Hepatocyte (in vitro differentiated cells): Measurements from ENCODE around the gene CPVL. TPM values are rescaled to one million over a fixed set of nuclear protein-coding genes. Genes with fewer than 3 reads are reported as not detected.

Experiments used
- DNase-seq: peaks from one replicate; pipeline ENCODE4 v3.0.0-alpha.2; 2016; ENCODE audit warnings: low spot score
- H2AFZ ChIP-seq: fragments of 200-600 bp; sonication (generic); 2 replicates; pipeline ENCODE4 v1.6.0; 2016; ENCODE audit warnings: antibody characterized with exemption, mild to moderate bottlenecking
- H3K27ac ChIP-seq: fragments of 200-600 bp; sonication (generic); 2 replicates; pipeline ENCODE4 v1.5.1; 2016; ENCODE audit warnings: mild to moderate bottlenecking
- H3K27me3 ChIP-seq: fragments of 200-600 bp; sonication (generic); 2 replicates; pipeline ENCODE4 v1.6.1; 2016
- H3K36me3 ChIP-seq: fragments of 200-600 bp; sonication (generic); replicated peaks from 2 replicates; pipeline ENCODE4 v1.5.1; 2016; ENCODE audit warnings: low read depth; ENCODE audit not compliant: insufficient read depth
- H3K4me1 ChIP-seq: fragments of 200-600 bp; sonication (generic); 2 replicates; pipeline ENCODE4 v1.5.1; 2016; ENCODE audit warnings: mild to moderate bottlenecking, moderate library complexity; ENCODE audit not compliant: insufficient read depth
- H3K4me2 ChIP-seq: fragments of 200-600 bp; sonication (generic); 2 replicates; pipeline ENCODE4 v1.6.0; 2016
- H3K4me3 ChIP-seq: fragments of 200-600 bp; sonication (generic); 2 replicates; pipeline ENCODE4 v1.5.1; 2016; ENCODE audit warnings: mild to moderate bottlenecking
- H3K79me2 ChIP-seq: fragments of 200-600 bp; sonication (generic); 2 replicates; pipeline ENCODE4 v1.6.0; 2017; ENCODE audit warnings: mild to moderate bottlenecking
- H3K9me2 ChIP-seq: fragments of 200-600 bp; sonication (generic); replicated peaks from 2 replicates; pipeline ENCODE4 v1.6.0; 2017; ENCODE audit warnings: mild to moderate bottlenecking; ENCODE audit not compliant: insufficient read depth
- H3K9me3 ChIP-seq: fragments of 200-600 bp; sonication (generic); 2 replicates; pipeline ENCODE4 v1.5.1; 2016; ENCODE audit warnings: low read depth, mild to moderate bottlenecking
- H4K20me1 ChIP-seq: fragments of 200-600 bp; sonication (generic); 2 replicates; pipeline ENCODE4 v1.6.0; 2016; ENCODE audit warnings: mild to moderate bottlenecking; ENCODE audit not compliant: insufficient read depth, poor library complexity, severe bottlenecking
- CTCF ChIP-seq: fragments of 200-600 bp; sonication (generic); IDR thresholded peaks from 2 replicates; pipeline ENCODE4 v1.5.1; 2016; ENCODE audit warnings: antibody characterized with exemption, mild to moderate bottlenecking; ENCODE audit not compliant: poor library complexity
- EZH2 ChIP-seq: fragments of 200-600 bp; sonication (generic); IDR thresholded peaks from 2 replicates; pipeline ENCODE4 v1.6.1; 2016; ENCODE audit warnings: antibody characterized with exemption, mild to moderate bottlenecking, borderline replicate concordance
- EZH2phosphoT487 ChIP-seq: fragments of 200-600 bp; sonication (generic); IDR thresholded peaks from one replicate; pipeline ENCODE4 v1.6.1; 2018; ENCODE audit warnings: antibody characterized with exemption, mild to moderate bottlenecking, low read depth, moderate library complexity; ENCODE audit not compliant: unreplicated experiment, severe bottlenecking
- WGBS: methylation state at CpG from one replicate; pipeline ENCODE4 v1.1.6; 2016; ENCODE audit warnings: low lambda C conversion rate; ENCODE audit errors: missing lambda C conversion rate; 5-methylcytosine and 5-hydroxymethylcytosine counted together
- polyA plus RNA-seq: library from polyadenylated mRNA; unstranded; fragments of >200 nt; fragmentation: Nextera tagmentation; extraction: Ambion mirVana; gene quantifications from 2 replicates; pipeline ENCODE4 v1.2.1, GENCODE V29; 2016
- total RNA-seq: library from RNA; depleted of rRNA; stranded (reverse); fragments of >200 nt; gene quantifications from 2 replicates; pipeline ENCODE4 v1.2.3, GENCODE V29; 2014

CPVL gene
- total and polyA plus RNA-seq, 2 experiments from 2014 or later, result 26.2 to 36.3 TPM

- H3K4me3 ChIP-seq, result no peak overlapping the region
- no peaks in the 10 kb centered on the region for H3K36me3 ChIP-seq
- no peaks in the 10 kb centered on the region for H3K79me2 ChIP-seq
- H3K9me3 ChIP-seq, result no peaks in the 10 kb centered on the region
- H2AFZ ChIP-seq, result no peak overlapping the region
- 77% methylated on average over 2 of the region's 2 CpGs for WGBS
- DNase-seq, result no peak
- H4K20me1 ChIP-seq, result no peaks in the 10 kb centered on the region
- H3K27ac ChIP-seq, result no peak overlapping the region
- no peaks in the 10 kb centered on the region for H3K9me2 ChIP-seq
- H3K27me3 ChIP-seq, result no peaks in the 10 kb centered on the region
- no peaks in the 10 kb centered on the region for H3K4me1 ChIP-seq
- H3K4me2 ChIP-seq, result no peak overlapping the region
- TF ChIP-seq CTCF (no peak), EZH2phosphoT487 (no peak), EZH2 (no peak)
These were observed 105.8 kb downstream of the CPVL start for GRCh38 chr7:29040579-29040925.

- DNase-seq, result no peak
- TF ChIP-seq EZH2, result no peak
- TF ChIP-seq EZH2phosphoT487, result no peak
- no peak for TF ChIP-seq CTCF
- Histone ChIP-seq H3K4me3 (no peak overlapping the region), H3K27ac (no peak overlapping the region), H3K36me3 (no peaks in the 10 kb centered on the region), H3K9me3 (no peaks in the 10 kb centered on the region), H3K27me3 (no peaks in the 10 kb centered on the region), H3K79me2 (no peaks in the 10 kb centered on the region), H3K4me1 (no peaks in the 10 kb centered on the region), H4K20me1 (no peaks in the 10 kb centered on the region), H3K9me2 (no peaks in the 10 kb centered on the region), H3K4me2 (no peak overlapping the region), H2AFZ (no peak overlapping the region)
- 64% methylated on average over 2 of the region's 2 CpGs for WGBS
These were observed 106.3 kb downstream of the CPVL start for GRCh38 chr7:29039821-29040578.

GRCh38 chr7:29038463-29038862 lies 107.9 kb downstream of the CPVL start:
- Histone ChIP-seq H3K36me3 (no peaks in the 10 kb centered on the region), H3K27ac (no peak overlapping the region), H3K27me3 (no peaks in the 10 kb centered on the region), H3K4me1 (no peaks in the 10 kb centered on the region), H3K4me2 (no peak overlapping the region), H3K79me2 (no peaks in the 10 kb centered on the region), H3K9me2 (no peaks in the 10 kb centered on the region), H3K4me3 (no peak overlapping the region), H4K20me1 (no peaks in the 10 kb centered on the region), H3K9me3 (no peaks in the 10 kb centered on the region), H2AFZ (no peak overlapping the region)
- 72% methylated on average over 2 of the region's 2 CpGs for WGBS
- no peak for TF ChIP-seq EZH2phosphoT487
- no peak for TF ChIP-seq CTCF
- DNase-seq, result no peak
